H1 (cell line): Measurements from ENCODE around the gene ZNRF2. TPM values are rescaled to one million over a fixed set of nuclear protein-coding genes. Genes with fewer than 3 reads are reported as not detected.

Experiments used
- CTCF ChIA-PET: fragments of 300-600 bp; sonication (Branson Sonifier 250); formaldehyde crosslinking; loops from one replicate; lab custom pipeline; 2021; ENCODE audit not compliant: partially characterized antibody; lab: Charles Lee
- POLR2A ChIA-PET: fragments of 300-600 bp; sonication (Branson Sonifier 250); formaldehyde crosslinking; loops from one replicate; lab custom pipeline; 2021; ENCODE audit warnings: inconsistent platforms; ENCODE audit not compliant: partially characterized antibody; lab: Charles Lee
- DNase-seq, 2 experiments: peaks; one replicate each; pipeline versions ENCODE4 v3.0.0 to v3.0.0-alpha.2; 2010 to 2022; ENCODE audit warnings: low spot score in 2 of 2, low read depth in 1 of 2, mixed read lengths in 1 of 2
- FAIRE-seq: peaks from 2 replicates; lab custom pipeline; 2011; peaks lifted over from hg19 to GRCh38; lab: Jason Lieb, UNC
- H2AFZ ChIP-seq: 2 replicates; pipeline ENCODE4 v1.8.1; 2012; ENCODE audit warnings: low read length, inconsistent platforms
- H2AK5ac ChIP-seq: 2 replicates; pipeline ENCODE4 v1.6.1; 2013; ENCODE audit warnings: low read depth, low read length
- H2BK120ac ChIP-seq: replicated peaks from 2 replicates; pipeline ENCODE3; 2013; ENCODE audit warnings: low read depth, low read length, inconsistent platforms
- H2BK12ac ChIP-seq: 2 replicates; pipeline ENCODE4 v1.6.1; 2013; ENCODE audit warnings: low read depth, low read length
- H2BK15ac ChIP-seq: 2 replicates; pipeline ENCODE4 v1.6.1; 2013; ENCODE audit warnings: low read length
- H2BK20ac ChIP-seq: 2 replicates; pipeline ENCODE4 v1.6.1; 2013; ENCODE audit warnings: low read length
- H2BK5ac ChIP-seq: 2 replicates; pipeline ENCODE4 v1.6.1; 2013; ENCODE audit warnings: low read depth, low read length
- H3K14ac ChIP-seq: 2 replicates; pipeline ENCODE4 v1.6.1; 2013; ENCODE audit warnings: inconsistent platforms; ENCODE audit not compliant: insufficient read length
- H3K18ac ChIP-seq: 2 replicates; pipeline ENCODE4 v1.6.1; 2013; ENCODE audit warnings: low read length; ENCODE audit errors: extremely low read depth
- H3K23ac ChIP-seq: 2 replicates; pipeline ENCODE4 v1.6.1; 2013; ENCODE audit warnings: inconsistent platforms; ENCODE audit not compliant: insufficient read length
- H3K23me2 ChIP-seq: 2 replicates; pipeline ENCODE4 v1.6.1; 2013; ENCODE audit warnings: low read depth, low read length
- H3K27ac ChIP-seq: 2 replicates; pipeline ENCODE4 v1.6.1; 2011; ENCODE audit warnings: low read depth, low read length, inconsistent platforms
- H3K27me3 ChIP-seq, 4 experiments: replicated peaks in 1 of 4; 1 replicate in 1 of 4; 2 replicates in 3 of 4; pipeline versions ENCODE4 v1.6.1 to v1.8.1; 2011 to 2013; ENCODE audit warnings: low read length in 3 of 4, mild to moderate bottlenecking in 3 of 4, inconsistent platforms in 2 of 4, mixed read lengths in 2 of 4, moderate library complexity in 1 of 4; ENCODE audit not compliant: control insufficient read depth in 3 of 4, insufficient read depth in 3 of 4; ENCODE audit errors: extremely low read depth in 1 of 4
- H3K36me3 ChIP-seq, 4 experiments: 2 replicates each; pipeline versions ENCODE4 v1.6.1 to v1.8.1; 2011 to 2013; ENCODE audit warnings: mild to moderate bottlenecking in 4 of 4, low read length in 3 of 4, moderate library complexity in 2 of 4, control low read depth in 1 of 4, inconsistent platforms in 1 of 4; ENCODE audit not compliant: insufficient read depth in 4 of 4, control insufficient read depth in 2 of 4
- H3K4ac ChIP-seq: replicated peaks from 2 replicates; pipeline ENCODE3; 2013; ENCODE audit warnings: low read length, low read depth, mixed read lengths, inconsistent platforms; ENCODE audit not compliant: insufficient read length
- H3K4me1 ChIP-seq, 4 experiments: replicated peaks in 1 of 4; 1 replicate in 1 of 4; 2 replicates in 3 of 4; pipeline versions ENCODE4 v1.6.1 to v1.8.1; 2011 to 2013; ENCODE audit warnings: low read length in 3 of 4, inconsistent platforms in 2 of 4, mixed read lengths in 1 of 4; ENCODE audit not compliant: insufficient read depth in 4 of 4, control insufficient read depth in 3 of 4
- H3K4me2 ChIP-seq, 2 experiments: 2 replicates each; pipeline versions ENCODE4 v1.6.1 to v1.8.1; 2011 to 2013; ENCODE audit warnings: low read depth in 2 of 2, low read length in 2 of 2, control low read depth in 1 of 2, inconsistent platforms in 1 of 2, mild to moderate bottlenecking in 1 of 2; ENCODE audit not compliant: insufficient read depth in 1 of 2
- H3K4me3 ChIP-seq, 4 experiments: fragments of 200-600, 300-600 bp in 1 of 4; sonication (generic), shearing (Covaris generic), sonication (Bioruptor Twin) in 1 of 4; 2 replicates each; pipeline versions ENCODE4 v1.5.1 to v1.8.1; 2011 to 2016; ENCODE audit warnings: low read length in 4 of 4, low read depth in 3 of 4, control low read depth in 2 of 4, inconsistent platforms in 2 of 4, mild to moderate bottlenecking in 2 of 4, mixed read lengths in 1 of 4, moderate library complexity in 1 of 4; ENCODE audit not compliant: insufficient read depth in 2 of 4; ENCODE audit errors: extremely low read depth in 1 of 4
- H3K56ac ChIP-seq: replicated peaks from 2 replicates; pipeline ENCODE3; 2013; ENCODE audit warnings: low read depth, mild to moderate bottlenecking, mixed read lengths, low read length, inconsistent platforms; ENCODE audit not compliant: insufficient read length
- H3K79me1 ChIP-seq: 2 replicates; pipeline ENCODE4 v1.6.1; 2013; ENCODE audit warnings: low read depth, low read length, control low read depth
- H3K79me2 ChIP-seq, 2 experiments: 2 replicates each; pipeline versions ENCODE4 v1.6.1 to v1.8.1; 2012 to 2013; ENCODE audit warnings: low read length in 2 of 2, mild to moderate bottlenecking in 2 of 2, inconsistent platforms in 1 of 2; ENCODE audit not compliant: insufficient read depth in 2 of 2, control insufficient read depth in 1 of 2
- H3K9ac ChIP-seq, 4 experiments: replicated peaks in 1 of 4; 1 replicate in 1 of 4; 2 replicates in 3 of 4; pipeline versions ENCODE4 v1.6.1 to v1.8.1; 2011 to 2013; ENCODE audit warnings: low read depth in 3 of 4, low read length in 3 of 4, control low read depth in 2 of 4, mild to moderate bottlenecking in 2 of 4, moderate library complexity in 2 of 4, inconsistent platforms in 1 of 4; ENCODE audit errors: extremely low read depth in 1 of 4
- H3K9me3 ChIP-seq, 2 experiments: 2 replicates each; pipeline versions ENCODE4 v1.6.1 to v1.8.1; 2012 to 2013; ENCODE audit warnings: mild to moderate bottlenecking in 2 of 2, moderate library complexity in 2 of 2, control low read depth in 1 of 2, inconsistent platforms in 1 of 2, low read depth in 1 of 2, low read length in 1 of 2, mixed read lengths in 1 of 2; ENCODE audit not compliant: insufficient read depth in 2 of 2
- H4K20me1 ChIP-seq, 2 experiments: replicated peaks in 1 of 2; 2 replicates each; pipeline versions ENCODE3 to v1.8.1; 2011 to 2013; ENCODE audit warnings: inconsistent platforms in 2 of 2, low read length in 2 of 2, mild to moderate bottlenecking in 1 of 2; ENCODE audit not compliant: insufficient read depth in 2 of 2, control insufficient read depth in 1 of 2
- H4K5ac ChIP-seq: 2 replicates; pipeline ENCODE4 v1.6.1; 2013; ENCODE audit warnings: low read length, low read depth, mixed read lengths, inconsistent platforms; ENCODE audit not compliant: insufficient read length
- H4K8ac ChIP-seq: 2 replicates; pipeline ENCODE4 v1.8.0; 2013; ENCODE audit warnings: mild to moderate bottlenecking, moderate library complexity, low read length, inconsistent platforms; ENCODE audit not compliant: insufficient read depth; ENCODE audit errors: extremely low read depth
- H4K91ac ChIP-seq: replicated peaks from 2 replicates; pipeline ENCODE3; 2013; ENCODE audit warnings: low read length, mixed read lengths, inconsistent platforms; ENCODE audit not compliant: insufficient read length
- CEBPB ChIP-seq: IDR thresholded peaks from 2 replicates; pipeline ENCODE4 v1.6.1; 2012; ENCODE audit warnings: low read depth, low read length
- FOSL1 ChIP-seq: IDR thresholded peaks from 2 replicates; pipeline ENCODE4 v1.6.1; 2011; ENCODE audit warnings: mild to moderate bottlenecking, low read depth, low read length, moderate library complexity; ENCODE audit not compliant: insufficient read depth
- GABPA ChIP-seq: IDR thresholded peaks from 2 replicates; pipeline ENCODE4 v1.6.1; 2011; ENCODE audit warnings: mild to moderate bottlenecking, low read length, moderate library complexity, borderline replicate concordance; ENCODE audit not compliant: insufficient read depth
- HDAC6 ChIP-seq: IDR thresholded peaks from one replicate; pipeline ENCODE4 v1.7.1; 2012; ENCODE audit warnings: low read depth, mild to moderate bottlenecking, inconsistent platforms, low read length, moderate library complexity
- KDM4A ChIP-seq: IDR thresholded peaks from one replicate; pipeline ENCODE4 v1.7.1; 2012; ENCODE audit warnings: low read depth, mild to moderate bottlenecking, moderate library complexity, low read length, inconsistent platforms; ENCODE audit not compliant: severe bottlenecking
- KDM5A ChIP-seq: fragments of 200-600 bp; IDR thresholded peaks from 2 replicates; pipeline ENCODE4 v1.7.1; 2012; ENCODE audit warnings: mild to moderate bottlenecking, low read length, inconsistent platforms, mixed read lengths
- SAP30 ChIP-seq: fragments of 300-600 bp; sonication (generic); IDR thresholded peaks from 2 replicates; pipeline ENCODE4 v1.7.1; 2012; ENCODE audit warnings: low read length, moderate library complexity, mild to moderate bottlenecking, inconsistent platforms; ENCODE audit not compliant: insufficient read depth, insufficient replicate concordance
- SIN3A ChIP-seq, 2 experiments: IDR thresholded peaks in 1 of 2; conservative IDR thresholded peaks in 1 of 2; 2 replicates each; pipeline ENCODE4 v1.6.1; 2011 to 2012; ENCODE audit warnings: low read length in 2 of 2, improper control_type of control experiment in 1 of 2, low read depth in 1 of 2, mild to moderate bottlenecking in 1 of 2
- SRF ChIP-seq: IDR thresholded peaks from 2 replicates; pipeline ENCODE4 v1.6.1; 2011; ENCODE audit warnings: mild to moderate bottlenecking, low read depth, low read length, moderate library complexity
- SUZ12 ChIP-seq: fragments of 200-600 bp; sonication (generic); IDR thresholded peaks from 2 replicates; pipeline ENCODE4 v1.6.1; 2012; ENCODE audit warnings: mild to moderate bottlenecking, inconsistent platforms, low read length, moderate library complexity, mixed read lengths
- WGBS, 2 experiments: shearing (Covaris generic) in 1 of 2; methylation state at CpG; one replicate each; pipeline versions ENCODE4 v1.1.6 to v1.1.7; 2013 to 2015; ENCODE audit warnings: low lambda C conversion rate in 2 of 2, mixed read lengths in 2 of 2, inconsistent platforms in 1 of 2, low coverage in 1 of 2, missing lambda C conversion rate in 1 of 2; ENCODE audit not compliant: insufficient replicate concordance in 2 of 2, insufficient coverage in 1 of 2, insufficient read length in 1 of 2; ENCODE audit errors: extremely low coverage in 1 of 2, missing lambda C conversion rate in 1 of 2; 5-methylcytosine and 5-hydroxymethylcytosine counted together
- polyA plus RNA-seq, 7 experiments: library from polyadenylated mRNA; depleted of rRNA in 3 of 7; stranded (reverse) in 5 of 7; unstranded in 2 of 7; fragments of >200 nt in 5 of 7; fragments of 200-250 nt in 2 of 7; gene quantifications; 1 replicate in 5 of 7; 2 replicates in 1 of 7; 4 replicates in 1 of 7; pipeline versions ENCODE4 v1.2.1 to v1.2.3, GENCODE V29; 2011 to 2013; ENCODE audit warnings: missing spikeins in 2 of 7, mixed read lengths in 2 of 7
- total RNA-seq: library from RNA; stranded (reverse); fragmentation: NEBNext Ultra II Directional; extraction: Animal tissue kit (Norgen Biotek cat#: 25700); gene quantifications from 2 replicates; pipeline ENCODE4 v1.2.1, GENCODE V29; 2021

ZNRF2 gene
- total and polyA plus RNA-seq, 2 of the 8 experiments (the other 6 are each of a cell fraction or from before 2014, with no cell fraction given): 2.9 to 16.2 TPM

GRCh38 chr7:30349170-30349569 is 64.8 kb downstream of the ZNRF2 start:
- Histone ChIP-seq H2AK5ac (no peak overlapping the region), H3K56ac (no peak overlapping the region), H4K8ac (no peak overlapping the region), H3K4ac (no peak overlapping the region), H3K79me1 (0 out of 2 replicates have a peak, but pooled peaks cover 1% of the 10 kb centered on the region), H2BK5ac (no peak overlapping the region), H3K23me2 (no peaks in the 10 kb centered on the region), H3K4me2 (peak overlapping the region; percentile 2 to 30; a peak in 1 of 4 replicates), H3K9me3 (no peaks in the 10 kb centered on the region), H2AFZ (no peak overlapping the region), H3K9ac (no peak overlapping the region), H4K20me1 (no peaks in the 10 kb centered on the region), H2BK20ac (no peak overlapping the region), H3K23ac (no peak overlapping the region), H4K91ac (no peak overlapping the region), H3K4me1 (peaks cover 0 to 28% (median 5%) of the 10 kb centered on the region in 4 experiments; a peak in 5 of 7 replicates), H3K14ac (no peak overlapping the region), H3K79me2 (peaks cover 0 to 83% of the 10 kb centered on the region in 2 experiments; a peak in 3 of 4 replicates), H3K27ac (no peak overlapping the region), H2BK15ac (no peak overlapping the region), H4K5ac (no peak overlapping the region), H3K18ac (no peak overlapping the region), H2BK12ac (no peak overlapping the region), H3K27me3 (no peaks in the 10 kb centered on the region), H2BK120ac (no peak overlapping the region), H3K4me3 (peak overlapping the region in 1 of 4 experiments; percentile 5; a peak in 1 of 8 replicates), H3K36me3 (no peaks in the 10 kb centered on the region)
- CTCF ChIA-PET: interaction anchor here (0.6 to 1.7 kb wide), 12 partner anchors 10 to 206 kb away, joined by 3 to 6 read pairs (median 3); no protein-coding TSS in a partner anchor
- 69% methylated on average over 3 of the region's 3 CpGs; no CpG with 5 or more reads in 1 of the 2 experiments for WGBS, 2 experiments
- DNase-seq (no peak), FAIRE-seq (peak; percentile 71)
- POLR2A ChIA-PET: interaction anchor here (0.6 kb wide), 1 partner anchor 43 kb away, joined by 3 read pairs; no protein-coding TSS in a partner anchor
- no peak for TF ChIP-seq SRF
- no peak for TF ChIP-seq HDAC6
- TF ChIP-seq SIN3A (conservative IDR thresholded peaks at IDR 0.05 in 1 of 2, IDR thresholded peaks at IDR 0.05 in 1 of 2; ENCODE audit: low read depth in 1 of 2, low read length in 2 of 2): no peak
- TF ChIP-seq SAP30: no peak
- TF ChIP-seq GABPA: no peak
- TF ChIP-seq SUZ12: no peak
- no peak for TF ChIP-seq FOSL1
- TF ChIP-seq KDM5A: no peak
- TF ChIP-seq KDM4A: no peak
- TF ChIP-seq CEBPB: no peak
